ENCODE data around the gene UPF3A. TPM values are rescaled to one million over a fixed set of nuclear protein-coding genes. Genes with fewer than 3 reads are reported as not detected.
A peak's percentile ranks its signal among the peaks of the same experiment; 100 is the strongest.

The UPF3A gene
- total RNA-seq (100 to 1,000 TPM in 1 of 5 donors, 10 to 100 TPM in 4; 20.4 to 186 (median 43.0) TPM), polyA plus RNA-seq (100 to 1,000 TPM in 1 of 3 donors, 10 to 100 TPM in 2; 39.5 to 136 (median 43.7) TPM)
- long read RNA-seq, donor 1, transcript UPF3A-205 (3 exons, 423 nt) = major isoform, 8 of 14 reads
- long read RNA-seq, donor 1, partial matches to known transcripts = 5 of 14 reads
- long read RNA-seq, donor 1, other reads (novel, unspliced or antisense) = 0 of 14 reads
- long read RNA-seq, donor 2, transcript UPF3A-205 (3 exons, 423 nt) = major isoform, 11 of 18 reads
- long read RNA-seq, donor 2, partial matches to known transcripts = 0 of 18 reads
- long read RNA-seq, donor 2, other reads (novel, unspliced or antisense) = 0 of 18 reads
- long read RNA-seq, donor 3, transcript UPF3A-205 (3 exons, 423 nt) = major isoform, 11 of 15 reads
- long read RNA-seq, donor 3, partial matches to known transcripts = 0 of 15 reads
- long read RNA-seq, donor 3, other reads (novel, unspliced or antisense) = 0 of 15 reads
- long read RNA-seq, donor 4 = 0 reads
- long read RNA-seq, donor 5, partial matches to known transcripts = 0 of 11 reads
- long read RNA-seq, donor 5, other reads (novel, unspliced or antisense) = 0 of 11 reads
- long read RNA-seq, donor 6, transcript UPF3A-207 (4 exons, 678 nt) = minor isoform, 13 of 98 reads
- long read RNA-seq, donor 6, transcript UPF3A-205 (3 exons, 423 nt) = major isoform, 14 of 98 reads
- long read RNA-seq, donor 6, partial matches to known transcripts = 61 of 98 reads
- long read RNA-seq, donor 6, other reads (novel, unspliced or antisense) = 0 of 98 reads
- long read RNA-seq, donor 7, transcript UPF3A-205 (3 exons, 423 nt) = major isoform, 9 of 13 reads
- long read RNA-seq, donor 7, partial matches to known transcripts = 0 of 13 reads
- long read RNA-seq, donor 7, other reads (novel, unspliced or antisense) = 0 of 13 reads
- long read RNA-seq, donor 8, transcript UPF3A-207 (4 exons, 678 nt) = minor isoform, 6 of 28 reads
- long read RNA-seq, donor 8, transcript UPF3A-205 (3 exons, 423 nt) = major isoform, 11 of 28 reads
- long read RNA-seq, donor 8, partial matches to known transcripts = 6 of 28 reads
- long read RNA-seq, donor 8, other reads (novel, unspliced or antisense) = 0 of 28 reads
- long read RNA-seq, donor 9, transcript UPF3A-205 (3 exons, 423 nt) = major isoform, 9 of 11 reads
- long read RNA-seq, donor 9, partial matches to known transcripts = 0 of 11 reads
- long read RNA-seq, donor 9, other reads (novel, unspliced or antisense) = 0 of 11 reads
- long read RNA-seq, donor 10, partial matches to known transcripts = 0 of 6 reads
- long read RNA-seq, donor 10, other reads (novel, unspliced or antisense) = 0 of 6 reads

- Histone ChIP-seq H3K4me1 (peaks cover 14 to 49% (median 37%) of the 10 kb centered on the region in 4 donors), H3K36me3 (peaks cover 6 to 36% (median 28%) of the 10 kb centered on the region in 4 donors), H3K27me3 (no peaks in the 10 kb centered on the region), H3K9me3 (no peaks in the 10 kb centered on the region), H3K27ac (peak within 1 kb of the TSS; percentile 92 to 99 (median 98)), H3K4me3 (peak within 1 kb of the TSS; percentile 61 to 84 (median 71))
- WGBS, 5 donors = 0 to 4% (median 1%) methylated on average over 15 to 81 of the region's 89 CpGs
- intact Hi-C loops (cut with DNase I; ENCODE audit: low total_unique reads) = no loop called here
- TF ChIP-seq CTCF (IDR thresholded peaks at IDR 0.05) (no peak), POLR2AphosphoS5 (IDR thresholded peaks at IDR 0.05) (peak; percentile 17 to 93 (median 79))
- DNase-seq = peak; percentile 89 to 98
These were observed at the start of gene UPF3A for GRCh38 chr13:114281351-114282040. UPF3A (plus strand) TSS chr13:114281601; CDS start chr13:114281640, 39 bp downstream.

- H3K4me1 ChIP-seq = peaks cover 0 to 26% (median 24%) of the 10 kb centered on the region in 4 donors
- 75 to 87% (median 84%) methylated on average over 8 of the region's 8 CpGs for WGBS, 5 donors
- H3K27ac ChIP-seq = no peak overlapping the region
- H3K36me3 ChIP-seq = peaks cover 3 to 4% (median 4%) of the 10 kb centered on the region in 4 donors
- H3K27me3 ChIP-seq = peaks cover 0 to 38% (median 29%) of the 10 kb centered on the region in 3 donors
- no peak for TF ChIP-seq CTCF (IDR thresholded peaks at IDR 0.05)
- TF ChIP-seq EP300 (IDR thresholded peaks at IDR 0.05) = no peak
- TF ChIP-seq POLR2AphosphoS5 (IDR thresholded peaks at IDR 0.05) = no peak
- TF ChIP-seq POLR2A (IDR thresholded peaks at IDR 0.05) = no peak
- DNase-seq = no peak
- intact Hi-C loops (cut with DNase I; ENCODE audit: low total_unique reads) = no loop called here
- H3K4me3 ChIP-seq = no peak overlapping the region
- H3K9me3 ChIP-seq = no peaks in the 10 kb centered on the region
These were observed 49.5 kb upstream of the UPF3A start for GRCh38 chr13:114231886-114232285.

- H3K27ac ChIP-seq = peak overlapping the region; percentile 87 to 98 (median 89)
- H3K36me3 ChIP-seq = peaks cover 27 to 28% (median 27%) of the 10 kb centered on the region in 4 donors
- intact Hi-C loops (cut with DNase I; ENCODE audit: low total_unique reads) = no loop called here
- no peak for DNase-seq
- H3K4me3 ChIP-seq = peak overlapping the region; percentile 72 to 94 (median 88)
- H3K9me3 ChIP-seq = no peaks in the 10 kb centered on the region
- 46 to 73% (median 65%) methylated on average over 4 of the region's 4 CpGs for WGBS, 5 donors
- peaks cover 0 to 21% (median 17%) of the 10 kb centered on the region in 3 donors for H3K27me3 ChIP-seq
- TF ChIP-seq CTCF (IDR thresholded peaks at IDR 0.05) = no peak
- no peak for TF ChIP-seq POLR2A (IDR thresholded peaks at IDR 0.05)
- no peak for TF ChIP-seq EP300 (IDR thresholded peaks at IDR 0.05)
- TF ChIP-seq POLR2AphosphoS5 (IDR thresholded peaks at IDR 0.05) = no peak
- H3K4me1 ChIP-seq = peaks cover 0 to 32% (median 22%) of the 10 kb centered on the region in 4 donors
These were observed 47.1 kb upstream of the UPF3A start for GRCh38 chr13:114234266-114234644.

All from stomach (tissue), 19 donors.